Measurements from ENCODE around the gene ZC2HC1B. TPM values are rescaled to one million over a fixed set of nuclear protein-coding genes. Genes with fewer than 3 reads are reported as not detected.

Gene ZC2HC1B
- polyA plus RNA-seq, 1 of the 3 experiments (the other 2 are of a cell fraction) = not detected

- peaks cover 0 to 2% of the 10 kb centered on the region in 2 experiments for H3K36me3 ChIP-seq (replicated peaks in 1 of 2; ENCODE audit: control insufficient read depth in 1 of 2, insufficient read depth in 2 of 2, low read length in 1 of 2)
- H3K4me2 ChIP-seq = no peak overlapping the region
- no peak for DNase-seq
- 66% methylated on average over 7 of the region's 7 CpGs for WGBS (ENCODE audit: low lambda C conversion rate)
- H3K9me3 ChIP-seq = no peaks in the 10 kb centered on the region
- no peaks in the 10 kb centered on the region; a peak in 1 of 4 replicates for H3K4me1 ChIP-seq (ENCODE audit: control insufficient read depth in 1 of 2, insufficient read depth in 2 of 2, low read depth in 1 of 2, low read length in 1 of 2)
- H4K20me1 ChIP-seq (ENCODE audit: insufficient read depth) = no peaks in the 10 kb centered on the region
- H3K9me2 ChIP-seq = no peaks in the 10 kb centered on the region
- H3K27me3 ChIP-seq (ENCODE audit: insufficient read depth) = no peaks in the 10 kb centered on the region; the same call in 1 of the 2 replicates
- H3K4me3 ChIP-seq (ENCODE audit: low read depth in 2 of 2, low read length in 1 of 2) = no peak overlapping the region
- CTCF ChIA-PET = interaction anchor here (1.4 to 1.8 kb wide), 4 partner anchors 11 to 50 kb away, joined by 3 to 6 read pairs (median 4); no protein-coding TSS in a partner anchor
- TF ChIP-seq SIN3A (IDR thresholded peaks at IDR 0.05; ENCODE audit: borderline replicate concordance, low read depth, low read length) = no peak
- TF ChIP-seq POLR2AphosphoS5 (IDR thresholded peaks at IDR 0.05; ENCODE audit: low read depth, low read length) = no peak
- no peak for TF ChIP-seq USF2 (IDR thresholded peaks at IDR 0.05; ENCODE audit: borderline replicate concordance, low read depth, low read length)
- no peak for TF ChIP-seq JUND (IDR thresholded peaks at IDR 0.05)
- TF ChIP-seq FOXM1 (IDR thresholded peaks at IDR 0.05; ENCODE audit: low read depth) = no peak
- no peak for TF ChIP-seq SMC3 (IDR thresholded peaks at IDR 0.05; ENCODE audit: low read depth, low read length)
- no peak for TF ChIP-seq USF1 (IDR thresholded peaks at IDR 0.05; ENCODE audit: borderline replicate concordance, low read depth)
- TF ChIP-seq NFIC (IDR thresholded peaks at IDR 0.05; ENCODE audit: borderline replicate concordance) = no peak
- TF ChIP-seq MEF2A (IDR thresholded peaks at IDR 0.05; ENCODE audit: borderline replicate concordance, low read depth) = no peak
- H3K27ac ChIP-seq (ENCODE audit: low read depth in 2 of 2, low read length in 1 of 2) = no peak overlapping the region
- no peak overlapping the region for H3K9ac ChIP-seq
- no peaks in the 10 kb centered on the region for H3K79me2 ChIP-seq (ENCODE audit: insufficient read depth)
- no peaks in the 10 kb centered on the region for H3F3A ChIP-seq (replicated peaks; ENCODE audit: insufficient read depth)
- no peak overlapping the region for H2AFZ ChIP-seq (ENCODE audit: low read depth)
- POLR2A ChIA-PET = interaction anchor here (0.6 kb wide), 1 partner anchor 378 kb away, joined by 3 read pairs; no protein-coding TSS in a partner anchor
Observed at GRCh38 chr6:143963158-143963919, 99.1 kb downstream of the ZC2HC1B start.

GRCh38 chr6:143964674-143965081 is 100.4 kb downstream of the ZC2HC1B start:
- CTCF ChIA-PET = interaction anchor here (1.5 kb wide), 1 partner anchor 10 kb away, joined by 3 read pairs; no protein-coding TSS in a partner anchor
- no peaks in the 10 kb centered on the region; the same call in 1 of the 2 replicates for H3K27me3 ChIP-seq (ENCODE audit: insufficient read depth)
- H3K4me1 ChIP-seq (ENCODE audit: control insufficient read depth in 1 of 2, insufficient read depth in 2 of 2, low read depth in 1 of 2, low read length in 1 of 2) = no peaks in the 10 kb centered on the region; a peak in 1 of 4 replicates
- H3K79me2 ChIP-seq (ENCODE audit: insufficient read depth) = no peaks in the 10 kb centered on the region
- H3K4me3 ChIP-seq (ENCODE audit: low read depth in 2 of 2, low read length in 1 of 2) = no peak overlapping the region
- no peaks in the 10 kb centered on the region for H3F3A ChIP-seq (replicated peaks; ENCODE audit: insufficient read depth)
- no peak for TF ChIP-seq NRF1 (IDR thresholded peaks at IDR 0.05; ENCODE audit: low read depth, low read length)
- no peak for TF ChIP-seq FOXM1 (IDR thresholded peaks at IDR 0.05; ENCODE audit: low read depth)
- TF ChIP-seq SMC3 (IDR thresholded peaks at IDR 0.05; ENCODE audit: low read depth, low read length) = no peak
- TF ChIP-seq PBX3 (IDR thresholded peaks at IDR 0.05) = no peak
- no peak for TF ChIP-seq IRF3 (IDR thresholded peaks at IDR 0.05; ENCODE audit: low read depth, low read length)
- no peak for TF ChIP-seq TCF12 (IDR thresholded peaks at IDR 0.05)
- H2AFZ ChIP-seq (ENCODE audit: low read depth) = no peak overlapping the region
- DNase-seq = no peak
- H3K9me3 ChIP-seq = no peaks in the 10 kb centered on the region
- POLR2A ChIA-PET = no interaction called here
- no peak overlapping the region for H3K4me2 ChIP-seq
- H3K27ac ChIP-seq (ENCODE audit: low read depth in 2 of 2, low read length in 1 of 2) = no peak overlapping the region
- no peaks in the 10 kb centered on the region for H3K9me2 ChIP-seq
- H3K36me3 ChIP-seq (replicated peaks in 1 of 2; ENCODE audit: control insufficient read depth in 1 of 2, insufficient read depth in 2 of 2, low read length in 1 of 2) = peaks cover 0 to 2% of the 10 kb centered on the region in 2 experiments
- WGBS (ENCODE audit: low lambda C conversion rate) = 76% methylated on average over 6 of the region's 6 CpGs
- no peaks in the 10 kb centered on the region for H4K20me1 ChIP-seq (ENCODE audit: insufficient read depth)
- no peak overlapping the region for H3K9ac ChIP-seq
